ENCODE data around the gene MAP3K15. TPM values are rescaled to one million over a fixed set of nuclear protein-coding genes. Genes with fewer than 3 reads are reported as not detected.
A peak's percentile ranks its signal among the peaks of the same experiment; 100 is the strongest.

Gene MAP3K15
- total and polyA plus RNA-seq, 2 of the 13 experiments (the other 11 are each of a cell fraction or from before 2014, with no cell fraction given) = 3.9 to 6.4 TPM

DNA sequence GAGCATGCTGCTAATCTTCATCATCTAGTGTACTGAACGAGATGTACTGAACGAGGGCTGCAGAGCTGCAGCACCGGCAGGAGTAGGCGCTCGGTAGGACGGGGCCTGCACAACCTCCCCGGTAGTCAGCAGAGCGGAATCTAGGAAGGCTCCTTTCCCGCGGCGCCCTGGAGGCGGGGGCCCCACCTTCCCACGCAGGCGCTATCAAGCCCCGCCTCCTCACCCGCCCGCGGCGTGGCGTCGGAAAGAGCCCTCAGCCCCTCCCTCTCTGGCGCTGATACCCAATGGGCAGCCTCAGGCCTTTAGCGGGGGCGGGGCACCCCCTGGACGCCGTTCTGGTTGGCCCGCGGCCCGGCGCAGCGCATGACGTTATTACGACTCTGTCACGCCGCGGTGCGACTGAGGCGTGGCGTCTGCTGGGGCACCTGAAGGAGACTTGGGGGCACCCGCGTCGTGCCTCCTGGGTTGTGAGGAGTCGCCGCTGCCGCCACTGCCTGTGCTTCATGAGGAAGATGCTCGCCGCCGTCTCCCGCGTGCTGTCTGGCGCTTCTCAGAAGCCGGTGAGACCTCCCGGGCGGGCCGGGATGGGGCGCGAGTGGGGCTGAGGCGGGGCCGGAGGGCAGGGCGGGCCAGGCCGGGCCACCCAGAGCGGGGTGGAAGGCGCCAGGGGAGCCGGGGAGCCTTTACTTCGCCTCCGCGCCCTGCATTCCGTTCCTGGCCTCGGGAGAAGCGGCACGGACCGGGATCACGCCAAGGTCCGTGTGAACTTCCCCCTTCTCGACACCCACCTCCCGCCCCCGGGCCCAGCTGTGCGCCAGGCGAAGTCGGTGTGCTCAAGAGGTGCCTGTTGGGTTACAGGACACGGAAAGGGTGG lies 171.5 kb downstream of the MAP3K15 start, which contains the start of gene PDHA1 (continued):
- TF ChIP-seq, protein P1, sequence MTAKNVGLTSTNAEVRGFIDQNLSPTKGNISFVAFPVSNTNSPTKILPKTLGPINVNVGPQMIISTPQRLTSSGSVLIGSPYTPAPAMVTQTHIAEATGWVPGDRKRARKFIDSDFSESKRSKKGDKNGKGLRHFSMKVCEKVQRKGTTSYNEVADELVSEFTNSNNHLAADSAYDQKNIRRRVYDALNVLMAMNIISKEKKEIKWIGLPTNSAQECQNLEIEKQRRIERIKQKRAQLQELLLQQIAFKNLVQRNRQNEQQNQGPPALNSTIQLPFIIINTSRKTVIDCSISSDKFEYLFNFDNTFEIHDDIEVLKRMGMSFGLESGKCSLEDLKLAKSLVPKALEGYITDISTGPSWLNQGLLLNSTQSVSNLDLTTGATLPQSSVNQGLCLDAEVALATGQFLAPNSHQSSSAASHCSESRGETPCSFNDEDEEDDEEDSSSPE (CRISPR knock-in tag; IDR thresholded peaks at IDR 0.05) = peak; percentile 72
- peak; percentile 39; the same call in 1 of the 2 replicates for TF ChIP-seq KMT2A (CRISPR knock-in tag; IDR thresholded peaks at IDR 0.05)
- TF ChIP-seq, protein P2, sequence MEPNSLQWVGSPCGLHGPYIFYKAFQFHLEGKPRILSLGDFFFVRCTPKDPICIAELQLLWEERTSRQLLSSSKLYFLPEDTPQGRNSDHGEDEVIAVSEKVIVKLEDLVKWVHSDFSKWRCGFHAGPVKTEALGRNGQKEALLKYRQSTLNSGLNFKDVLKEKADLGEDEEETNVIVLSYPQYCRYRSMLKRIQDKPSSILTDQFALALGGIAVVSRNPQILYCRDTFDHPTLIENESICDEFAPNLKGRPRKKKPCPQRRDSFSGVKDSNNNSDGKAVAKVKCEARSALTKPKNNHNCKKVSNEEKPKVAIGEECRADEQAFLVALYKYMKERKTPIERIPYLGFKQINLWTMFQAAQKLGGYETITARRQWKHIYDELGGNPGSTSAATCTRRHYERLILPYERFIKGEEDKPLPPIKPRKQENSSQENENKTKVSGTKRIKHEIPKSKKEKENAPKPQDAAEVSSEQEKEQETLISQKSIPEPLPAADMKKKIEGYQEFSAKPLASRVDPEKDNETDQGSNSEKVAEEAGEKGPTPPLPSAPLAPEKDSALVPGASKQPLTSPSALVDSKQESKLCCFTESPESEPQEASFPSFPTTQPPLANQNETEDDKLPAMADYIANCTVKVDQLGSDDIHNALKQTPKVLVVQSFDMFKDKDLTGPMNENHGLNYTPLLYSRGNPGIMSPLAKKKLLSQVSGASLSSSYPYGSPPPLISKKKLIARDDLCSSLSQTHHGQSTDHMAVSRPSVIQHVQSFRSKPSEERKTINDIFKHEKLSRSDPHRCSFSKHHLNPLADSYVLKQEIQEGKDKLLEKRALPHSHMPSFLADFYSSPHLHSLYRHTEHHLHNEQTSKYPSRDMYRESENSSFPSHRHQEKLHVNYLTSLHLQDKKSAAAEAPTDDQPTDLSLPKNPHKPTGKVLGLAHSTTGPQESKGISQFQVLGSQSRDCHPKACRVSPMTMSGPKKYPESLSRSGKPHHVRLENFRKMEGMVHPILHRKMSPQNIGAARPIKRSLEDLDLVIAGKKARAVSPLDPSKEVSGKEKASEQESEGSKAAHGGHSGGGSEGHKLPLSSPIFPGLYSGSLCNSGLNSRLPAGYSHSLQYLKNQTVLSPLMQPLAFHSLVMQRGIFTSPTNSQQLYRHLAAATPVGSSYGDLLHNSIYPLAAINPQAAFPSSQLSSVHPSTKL (CRISPR knock-in tag; IDR thresholded peaks at IDR 0.05) = peak; percentile 7; the same call in 1 of the 2 replicates
- TF ChIP-seq ZNF441 (CRISPR knock-in tag; IDR thresholded peaks at IDR 0.05; ENCODE audit: borderline replicate concordance) = peak; percentile 90
- peak; percentile 72; the same call in 1 of the 2 replicates for TF ChIP-seq ZNF558 (CRISPR knock-in tag; IDR thresholded peaks at IDR 0.05; ENCODE audit: borderline replicate concordance)
- TF ChIP-seq, protein P3, sequence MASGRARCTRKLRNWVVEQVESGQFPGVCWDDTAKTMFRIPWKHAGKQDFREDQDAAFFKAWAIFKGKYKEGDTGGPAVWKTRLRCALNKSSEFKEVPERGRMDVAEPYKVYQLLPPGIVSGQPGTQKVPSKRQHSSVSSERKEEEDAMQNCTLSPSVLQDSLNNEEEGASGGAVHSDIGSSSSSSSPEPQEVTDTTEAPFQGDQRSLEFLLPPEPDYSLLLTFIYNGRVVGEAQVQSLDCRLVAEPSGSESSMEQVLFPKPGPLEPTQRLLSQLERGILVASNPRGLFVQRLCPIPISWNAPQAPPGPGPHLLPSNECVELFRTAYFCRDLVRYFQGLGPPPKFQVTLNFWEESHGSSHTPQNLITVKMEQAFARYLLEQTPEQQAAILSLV (CRISPR knock-in tag; IDR thresholded peaks at IDR 0.05; ENCODE audit: borderline replicate concordance) = 0 out of 2 replicates have a peak, but pooled peaks have one; percentile 24
- peak; percentile 62; the same call in 1 of the 2 replicates for TF ChIP-seq YEATS2 (CRISPR knock-in tag; IDR thresholded peaks at IDR 0.05; ENCODE audit: borderline replicate concordance)
